ENCODE measurements around the gene AFF1.

Gene AFF1

DNA sequence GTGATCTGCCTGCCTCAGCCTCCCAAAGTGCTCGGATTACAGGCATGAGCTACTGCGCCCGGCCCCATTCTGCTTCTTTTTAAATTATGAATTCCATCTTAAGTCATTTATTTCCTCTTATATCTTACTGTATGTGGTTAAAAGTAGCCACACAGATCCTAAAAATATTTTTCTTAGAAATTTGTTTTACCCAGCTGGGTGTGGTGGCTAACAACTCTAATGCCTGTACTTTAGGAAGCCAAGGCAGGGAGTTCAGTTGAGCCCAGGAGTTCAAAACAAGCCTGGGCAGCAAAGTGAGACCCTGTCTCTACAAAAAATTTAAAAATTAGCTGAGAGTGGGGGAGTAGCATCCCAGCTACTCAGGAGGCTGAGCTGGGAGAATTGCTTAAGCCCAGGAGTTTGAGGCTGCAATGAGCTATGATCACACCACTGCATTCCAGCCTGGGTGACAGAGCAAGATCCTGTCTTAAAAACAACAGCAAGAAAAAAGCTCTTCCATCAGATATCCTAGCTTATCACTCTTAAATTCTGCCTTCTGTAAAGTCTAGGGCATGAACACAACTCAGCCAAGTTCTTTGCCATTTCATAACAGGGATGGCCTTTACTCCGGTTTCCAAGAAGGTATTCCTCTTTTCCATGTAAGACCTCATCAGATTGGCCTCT lies 15.1 kb upstream of the AFF1 start:
- DNase-seq: no peak

DNA sequence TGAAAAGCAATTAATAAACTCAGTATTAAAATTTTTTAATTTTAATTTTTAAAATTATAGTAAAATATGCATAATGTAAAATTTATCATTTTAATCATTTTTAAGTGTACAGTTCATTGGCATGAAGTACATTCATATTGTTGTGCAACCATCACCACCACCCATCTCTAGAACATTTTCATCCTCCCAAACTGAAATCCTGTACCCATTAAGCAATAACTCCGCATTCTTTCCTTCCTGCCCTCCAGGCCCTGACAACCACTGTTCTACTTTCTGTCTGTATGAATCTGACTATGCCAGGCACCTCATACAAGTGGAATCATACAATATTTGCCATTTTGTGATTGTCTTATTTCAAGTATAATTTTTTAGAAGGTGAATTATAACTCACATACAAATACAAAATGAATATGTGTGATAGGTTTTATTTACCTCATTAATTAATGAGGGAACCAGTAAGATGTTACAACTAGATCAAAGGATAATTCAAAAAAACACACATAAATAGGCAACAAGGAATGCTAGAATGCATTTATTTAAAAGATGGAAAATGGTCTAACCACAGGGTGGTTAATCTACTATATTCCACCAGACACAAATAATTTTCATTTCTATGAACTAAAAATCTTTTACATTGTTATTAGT lies 13.1 kb upstream of the AFF1 start:
- DNase-seq: no peak

DNA sequence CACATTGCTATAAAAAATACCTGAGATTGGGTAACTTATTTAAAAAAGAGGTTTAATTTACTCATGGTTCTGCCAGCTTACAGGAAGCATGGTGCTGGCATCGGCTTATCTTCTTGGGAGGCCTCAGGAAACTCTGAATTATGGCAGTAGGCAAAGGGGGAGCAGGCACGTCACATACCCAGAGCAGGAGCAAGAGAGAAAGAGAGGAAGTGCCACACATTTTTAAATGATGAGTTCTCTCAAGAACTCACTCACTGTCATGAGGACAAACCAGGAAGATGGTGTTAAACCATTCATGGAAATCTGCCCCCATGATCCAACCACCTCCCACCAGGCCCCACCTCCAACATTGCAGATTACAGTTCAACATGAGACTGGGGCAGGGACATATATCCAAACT lies 10.0 kb upstream of the AFF1 start:
- no peak for DNase-seq

DNA sequence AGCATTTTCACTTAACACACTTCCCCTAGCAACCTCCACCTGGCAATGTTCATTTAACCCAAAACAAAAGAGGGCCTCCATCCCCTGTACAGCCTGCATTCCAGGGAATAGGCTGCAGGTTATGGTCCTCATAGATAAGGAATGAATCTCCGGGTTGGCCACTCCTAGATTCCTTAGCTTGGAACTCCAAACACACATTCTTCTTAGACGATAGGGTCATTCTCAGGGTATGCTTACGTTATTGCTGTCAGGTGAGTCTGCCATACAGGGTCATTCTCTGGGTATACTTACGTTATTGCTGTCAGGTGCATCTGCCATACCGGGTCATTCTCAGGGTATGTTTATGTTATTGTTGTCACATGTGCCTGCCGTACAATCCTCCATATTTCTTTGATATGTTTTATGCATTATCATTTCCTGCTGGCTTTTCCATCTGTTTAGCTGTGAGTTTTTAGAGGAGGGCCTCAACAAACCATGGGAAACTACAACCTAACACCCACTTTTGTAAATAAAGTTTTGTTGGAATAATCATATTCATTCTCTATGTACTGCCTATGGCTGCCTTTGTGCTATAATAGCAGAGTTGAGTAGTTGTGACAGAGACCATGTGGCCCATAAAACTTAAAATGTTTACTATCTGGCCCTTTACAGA lies 8.2 kb upstream of the AFF1 start:
- no peak for DNase-seq

DNA sequence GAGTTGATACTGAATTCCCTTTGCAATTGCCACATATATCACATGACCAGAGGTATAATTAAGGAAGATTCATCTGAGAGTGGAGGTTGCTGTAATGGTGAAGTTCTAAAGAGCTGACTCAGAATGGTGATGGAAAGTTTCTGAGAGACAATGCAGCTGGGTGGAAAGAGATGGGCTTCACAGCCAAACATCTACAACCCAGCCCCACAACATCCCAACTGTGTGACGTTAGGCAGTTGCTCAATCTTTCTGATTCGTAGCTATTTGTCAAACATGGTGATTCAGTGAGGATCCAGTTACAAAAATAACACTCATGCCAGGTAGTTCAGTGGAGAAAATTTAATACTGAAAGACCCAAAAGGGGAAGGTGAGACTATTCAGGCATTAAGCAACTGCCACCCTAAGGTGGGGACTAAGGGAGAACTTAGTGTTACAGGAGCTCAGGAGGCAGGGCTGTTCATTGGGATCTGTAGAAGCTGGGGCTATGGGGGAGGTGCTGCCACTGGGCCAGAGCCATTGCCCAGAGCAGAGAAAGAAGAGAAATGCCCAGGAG lies 6.9 kb upstream of the AFF1 start:
- no peak for DNase-seq

DNA sequence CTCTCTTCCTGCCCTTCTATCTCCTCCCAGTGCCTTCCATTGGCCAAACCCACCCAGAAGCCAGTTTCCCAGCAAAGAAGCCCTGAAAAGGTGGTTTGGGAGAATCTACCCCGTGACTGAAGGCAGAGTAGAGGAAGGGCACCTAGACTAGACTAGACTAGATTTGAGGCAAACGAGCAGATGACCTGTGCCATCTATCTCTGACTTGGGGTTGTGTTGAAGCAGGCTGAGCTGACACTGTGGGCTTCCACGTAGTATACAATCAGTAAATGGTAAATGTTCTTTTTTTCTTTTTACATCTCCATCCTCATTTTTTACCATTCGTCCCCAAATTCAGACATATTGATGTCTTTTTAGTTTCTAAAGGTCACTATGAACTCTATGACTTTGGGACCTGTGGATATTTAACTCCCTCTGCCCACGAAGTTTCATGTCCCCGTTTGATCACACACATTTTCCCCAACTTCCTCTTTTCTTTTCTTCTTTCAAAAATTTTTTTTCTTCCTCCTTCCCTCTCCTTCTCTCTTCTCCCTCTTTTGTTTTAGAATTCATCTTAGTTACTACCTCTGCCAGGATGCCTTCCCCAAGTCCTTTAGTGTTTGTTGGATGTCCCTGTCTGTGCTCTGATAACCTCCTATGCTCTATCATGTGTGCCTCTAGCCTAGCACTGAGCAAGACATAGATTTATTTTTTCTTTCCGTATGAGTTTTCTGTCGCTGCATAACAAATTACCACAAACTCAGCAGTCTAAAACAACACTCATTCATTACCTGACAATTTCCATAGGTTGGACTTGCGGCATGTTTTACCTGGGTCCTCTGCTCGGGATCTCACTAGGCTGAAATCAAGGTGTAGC lies 6.2 kb upstream of the AFF1 start:
- DNase-seq: no peak

DNA sequence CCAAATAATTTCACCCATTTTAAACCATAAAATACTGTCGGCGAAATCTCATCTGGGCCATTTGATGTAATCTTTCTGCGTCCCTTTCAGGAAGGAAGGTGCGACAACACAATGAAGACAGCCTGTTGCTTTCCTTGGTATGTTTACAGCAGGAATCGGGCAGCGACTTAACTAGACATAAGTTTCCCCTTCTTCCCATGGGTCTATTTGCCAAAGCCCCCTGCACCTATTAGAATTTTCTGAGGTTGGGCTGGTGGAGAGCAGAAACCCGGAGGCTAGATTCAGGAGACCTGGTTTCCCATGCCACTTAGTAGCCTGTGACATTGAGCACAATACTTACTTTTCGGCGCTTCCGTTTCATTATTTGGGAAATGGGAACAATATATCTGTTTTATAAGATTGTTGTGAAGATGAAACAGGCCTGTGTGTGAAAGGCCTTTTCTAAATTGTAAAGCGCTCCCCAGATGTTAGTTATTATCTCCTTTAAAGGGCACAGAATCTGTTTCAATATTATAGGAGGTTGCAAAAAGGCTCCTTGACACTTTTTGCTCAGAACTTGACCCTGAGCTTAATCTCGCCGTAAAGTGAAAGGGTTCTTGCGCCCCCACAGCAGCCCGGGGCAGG lies 552 bp upstream of the AFF1 start:
- no peak for DNase-seq

DNA sequence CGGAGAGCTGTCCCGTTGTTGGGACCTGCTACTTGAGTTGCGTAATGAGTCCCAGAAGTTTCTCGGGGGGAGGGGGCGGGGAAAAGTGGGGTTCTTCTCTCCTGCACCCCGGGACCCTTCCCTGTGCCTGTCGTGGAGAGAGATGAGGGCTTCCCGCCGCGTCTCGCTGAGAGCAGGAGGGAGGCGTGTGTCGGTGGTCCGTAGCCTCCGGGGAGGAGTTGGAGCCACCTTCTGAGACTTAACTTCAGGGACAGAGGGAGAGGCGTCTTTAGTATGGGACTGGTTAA lies 698 bp downstream of the AFF1 start:
- no peak for DNase-seq

DNA sequence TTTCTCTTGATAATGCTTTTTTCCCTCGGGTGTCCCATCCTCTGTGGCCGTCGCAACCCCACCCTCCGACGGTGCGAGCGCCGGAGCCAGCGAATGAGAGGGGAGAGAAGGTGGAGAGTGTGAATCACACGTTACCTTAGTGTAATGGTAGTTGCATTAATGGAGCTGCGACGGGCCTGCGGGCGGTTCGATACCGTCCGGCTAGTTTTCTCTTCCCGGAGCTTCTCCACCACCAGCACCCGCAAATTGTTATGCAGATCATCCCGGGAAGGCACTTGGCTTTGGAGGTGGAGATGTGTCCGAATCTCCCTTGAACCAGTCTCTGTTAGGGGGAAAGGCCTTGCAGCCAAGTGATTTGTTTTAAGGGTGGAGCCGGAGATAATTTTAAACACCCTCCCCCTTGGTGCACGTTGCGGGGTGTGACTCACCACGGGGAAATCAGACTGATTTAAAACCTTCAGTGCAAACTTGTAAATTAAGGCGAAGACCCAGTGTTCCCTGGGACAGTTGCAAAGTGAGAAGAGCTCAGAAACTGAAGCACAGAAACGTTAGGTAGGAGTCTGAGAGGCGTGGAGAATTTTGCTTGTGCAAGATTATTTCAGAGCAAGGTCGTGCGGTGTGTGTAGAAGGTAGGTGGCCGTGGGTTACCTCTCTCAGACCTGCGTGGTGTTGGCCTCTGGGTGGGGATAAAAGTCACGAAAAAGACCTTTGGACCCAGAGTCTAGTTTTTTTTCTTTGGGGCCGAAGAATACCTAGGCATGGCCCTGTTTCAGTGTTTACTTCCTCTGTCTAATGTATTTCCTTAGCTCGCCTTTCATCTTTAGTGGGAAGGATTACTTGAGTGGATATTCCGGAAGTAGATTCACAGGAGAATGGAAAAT lies 1.3 kb downstream of the AFF1 start:
- DNase-seq: peak; percentile 73

DNA sequence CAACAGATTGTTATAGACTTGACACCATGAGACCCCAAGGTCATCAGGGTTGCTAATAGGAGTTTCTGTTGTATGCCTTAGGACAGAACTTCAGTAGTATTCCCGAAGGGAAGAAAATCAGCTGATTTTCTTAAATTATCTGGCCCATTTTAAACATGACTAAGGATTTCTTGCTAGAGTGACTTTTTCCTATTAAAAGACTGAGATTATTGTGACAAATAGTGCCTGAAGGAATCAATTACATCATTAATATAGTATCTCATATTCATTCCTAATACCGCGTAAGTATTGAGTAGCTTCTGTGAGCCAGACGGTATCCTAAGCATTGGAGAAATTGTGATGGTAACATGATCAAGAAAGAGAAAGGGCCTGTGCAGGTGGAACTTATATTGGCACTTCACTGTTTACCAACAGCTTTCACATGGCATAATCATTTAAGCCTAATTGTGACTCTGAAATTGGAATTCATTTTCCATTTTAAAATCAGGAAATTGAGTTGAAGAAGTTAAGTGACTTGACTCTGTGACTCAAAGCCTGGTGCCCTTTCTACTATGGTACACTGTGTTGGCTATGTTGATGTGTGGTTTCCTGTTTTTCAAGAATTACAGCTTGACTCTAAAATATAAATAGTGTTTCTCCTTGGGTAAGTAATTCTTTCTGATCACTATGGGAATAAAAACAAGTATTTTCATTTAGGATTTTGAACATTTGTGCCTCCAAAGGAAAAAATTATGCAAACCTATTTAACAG lies 4.1 kb downstream of the AFF1 start:
- no peak for DNase-seq

DNA sequence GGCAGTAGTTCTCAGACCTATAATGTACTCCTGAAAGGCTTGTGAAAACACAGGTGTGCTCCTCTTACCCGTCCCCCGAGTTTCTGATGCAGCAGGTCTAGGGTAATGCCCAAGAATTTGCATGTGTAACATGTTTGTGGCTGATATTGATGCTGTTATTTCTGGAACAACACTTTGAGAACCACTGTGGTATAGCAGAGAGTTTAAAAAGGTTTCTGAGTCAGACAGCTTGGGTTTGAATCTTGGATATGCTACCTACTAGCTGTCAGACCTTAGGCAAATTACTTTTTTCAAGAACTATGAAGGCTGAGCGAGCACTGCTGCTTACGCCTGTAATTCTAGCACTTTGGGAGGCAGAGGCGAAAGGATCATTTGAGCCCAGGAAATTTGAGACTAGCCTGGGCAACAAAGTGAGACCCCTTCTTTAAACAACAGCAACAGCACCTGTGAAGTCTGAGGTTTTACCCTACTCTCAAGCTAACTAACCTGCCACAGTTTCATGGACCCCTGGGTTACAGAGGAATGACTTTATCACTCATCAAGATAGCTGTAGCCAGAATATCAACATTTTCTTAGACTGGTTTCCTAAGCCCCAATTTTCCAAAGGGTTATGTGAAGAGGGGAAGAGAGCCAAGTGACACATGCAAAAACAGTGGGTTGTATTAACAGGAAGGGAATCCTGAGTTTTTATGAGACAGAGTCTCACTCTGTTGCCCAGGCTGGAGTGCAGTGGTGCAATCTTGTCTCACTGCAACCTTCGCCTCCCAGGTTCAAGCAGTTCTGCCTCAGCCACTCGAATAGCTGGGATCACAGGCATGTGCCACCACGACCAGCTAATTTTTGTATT lies 5.1 kb downstream of the AFF1 start:
- no peak for DNase-seq

DNA sequence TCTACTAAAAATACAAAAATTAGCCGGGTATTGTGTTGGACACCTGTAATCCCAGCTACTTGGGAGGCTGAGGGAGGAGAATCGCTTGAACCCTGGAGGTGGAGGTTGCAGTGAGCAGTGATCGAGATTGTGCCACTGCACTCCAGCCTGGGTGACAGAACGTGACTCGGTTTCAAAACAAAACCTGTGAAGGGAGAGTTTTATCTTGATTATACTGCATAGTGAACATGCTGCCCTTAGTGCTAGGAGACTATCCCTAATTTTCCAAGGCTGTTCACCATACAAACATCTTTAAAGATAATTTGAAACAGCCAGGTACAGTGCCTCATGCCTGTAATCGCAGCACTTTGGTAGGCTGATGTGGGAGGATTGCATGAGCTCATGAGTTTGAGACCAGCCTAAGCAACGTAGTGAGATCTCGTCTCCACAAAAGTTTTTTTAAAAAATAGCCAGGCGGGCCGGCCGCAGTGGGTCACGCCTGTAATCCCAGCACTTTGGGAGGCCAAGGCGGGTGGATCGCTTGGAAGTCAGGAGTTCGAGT lies 6.2 kb downstream of the AFF1 start:
- no peak for DNase-seq

DNA sequence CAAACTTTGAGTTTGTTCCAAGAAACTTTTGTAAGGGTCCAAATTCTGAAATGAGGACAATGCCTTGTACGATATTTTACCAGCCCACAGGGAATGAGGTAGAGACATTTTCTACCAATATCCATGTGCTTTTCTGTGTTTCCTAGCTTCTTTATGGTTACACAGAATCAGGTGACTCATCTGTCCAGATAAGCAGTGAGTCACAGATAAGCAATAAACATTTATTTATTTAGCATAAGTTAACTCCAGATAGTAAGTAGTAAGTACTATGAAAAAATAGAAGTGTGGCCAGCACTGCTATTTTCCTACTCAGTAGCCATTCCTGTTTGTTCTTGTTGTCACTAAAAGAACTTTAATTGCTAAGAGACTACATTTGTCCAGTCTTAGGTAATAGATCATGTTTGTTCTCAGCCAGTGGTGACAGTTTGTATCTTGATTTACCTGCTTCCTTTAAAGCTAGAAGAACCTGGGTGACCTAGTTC lies 7.4 kb downstream of the AFF1 start:
- no peak for DNase-seq

DNA sequence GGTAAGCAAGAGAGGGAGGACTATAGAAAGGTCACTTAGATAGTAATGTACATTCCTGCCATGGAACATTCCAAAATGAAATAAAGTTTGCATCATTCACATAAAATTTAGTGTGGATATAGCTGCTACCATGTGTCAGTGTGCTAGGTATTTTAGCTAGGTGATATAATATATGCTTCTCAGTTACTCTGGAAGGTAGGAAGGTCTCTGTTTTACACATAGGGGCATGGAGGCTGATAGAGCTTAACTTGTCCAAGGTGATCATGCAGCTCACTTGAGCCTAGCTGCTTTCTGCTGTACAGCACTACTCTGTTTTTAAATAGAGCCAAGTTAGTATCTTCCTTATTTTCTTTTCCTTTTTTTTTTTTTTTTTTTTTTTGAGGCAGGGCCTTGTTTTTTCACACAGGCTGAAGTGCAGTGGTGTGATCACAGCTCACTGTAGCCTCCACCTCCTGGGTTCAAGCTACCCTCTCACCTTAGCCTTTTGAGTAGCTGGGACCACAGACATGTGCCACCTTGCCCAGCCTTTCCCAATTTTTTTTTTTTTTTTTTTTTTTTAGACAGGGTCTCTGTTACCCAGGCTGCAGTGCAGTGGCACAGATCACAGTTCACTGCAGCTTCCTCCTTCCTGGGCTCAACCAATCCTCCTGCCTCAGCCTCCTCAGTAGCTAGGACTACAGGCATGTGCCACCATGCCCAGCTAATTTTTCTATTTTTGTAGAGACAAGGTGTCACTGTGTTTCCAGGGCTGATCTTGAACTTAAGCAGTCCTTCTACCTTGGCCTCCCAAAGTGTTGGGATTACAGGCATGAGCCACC lies 10.4 kb downstream of the AFF1 start:
- no peak for DNase-seq

DNA sequence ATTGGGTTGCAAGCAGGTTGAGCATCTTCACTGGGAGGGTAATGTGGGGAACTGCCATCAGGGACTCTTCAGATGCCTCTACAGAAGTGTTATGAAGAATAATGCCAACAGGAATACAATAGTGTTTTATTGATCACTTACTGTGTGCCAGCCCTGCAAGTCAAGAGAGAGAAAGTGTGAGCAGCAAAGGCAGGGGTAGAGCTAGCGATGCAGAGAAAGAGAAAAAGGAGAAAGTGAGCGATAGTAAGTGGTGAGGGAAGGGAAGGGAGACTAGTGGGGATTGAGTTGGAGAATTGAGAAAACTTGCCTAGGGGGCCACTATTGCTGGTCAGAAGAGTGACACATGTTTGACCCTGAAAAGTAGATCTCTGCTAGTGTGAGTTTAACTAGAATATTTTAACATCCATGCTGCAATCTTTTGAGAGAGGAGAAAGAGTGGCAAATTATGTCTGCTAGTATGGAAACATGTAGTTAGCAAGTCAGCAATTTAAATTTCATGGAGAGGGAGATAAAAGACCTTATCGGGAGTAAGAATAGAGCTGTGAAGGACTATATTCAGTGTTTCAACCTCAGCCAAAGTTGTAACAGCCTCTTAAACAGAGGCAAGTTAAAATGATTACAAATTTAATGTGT lies 12.2 kb downstream of the AFF1 start:
- DNase-seq: no peak

DNA sequence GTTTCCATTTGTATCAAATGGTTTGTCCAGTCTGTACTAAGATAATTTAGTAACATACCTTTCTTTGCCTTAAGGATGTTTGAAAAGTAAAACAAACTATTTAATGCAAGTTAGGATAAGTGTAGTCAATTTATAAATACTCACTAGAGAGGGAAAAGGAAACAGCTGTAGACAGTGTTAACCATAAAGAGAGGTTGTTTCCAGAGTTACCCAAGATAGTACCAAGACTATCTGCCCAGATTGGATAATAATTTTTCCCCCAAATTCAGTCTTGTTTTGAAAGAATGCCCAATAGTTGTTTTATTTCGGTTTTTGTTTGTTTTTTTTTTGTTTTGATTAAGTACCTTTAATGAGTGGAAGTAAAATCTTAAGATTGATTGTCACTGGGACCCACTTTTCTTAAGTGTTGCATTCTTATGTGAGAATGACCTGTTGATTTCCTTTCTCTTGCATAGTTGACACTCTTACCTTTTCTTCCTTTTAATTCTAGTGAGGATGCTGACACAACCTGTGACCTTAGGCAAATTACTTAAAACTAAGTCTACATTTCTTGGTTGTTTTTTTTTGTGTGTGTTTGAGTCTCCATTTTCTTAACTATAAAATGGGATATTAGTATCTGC lies 12.8 kb downstream of the AFF1 start:
- no peak for DNase-seq

DNA sequence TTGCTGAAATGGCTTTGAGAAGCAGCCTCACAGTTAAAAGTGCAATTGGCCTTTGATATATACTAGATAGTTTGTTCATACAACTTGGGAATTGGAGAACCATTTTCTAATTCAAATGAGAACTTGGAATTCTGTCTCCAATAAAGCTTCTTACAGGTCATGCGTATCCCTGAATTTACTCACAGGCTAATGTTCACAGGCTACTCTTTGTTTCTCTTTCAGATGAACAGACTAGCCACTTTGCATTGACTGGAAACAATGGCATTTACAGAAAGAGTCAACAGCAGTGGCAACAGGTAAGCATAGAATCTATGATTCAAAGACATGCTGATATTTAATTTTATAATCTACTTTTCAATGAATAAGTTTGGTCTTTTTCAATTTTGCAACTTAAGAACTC lies 13.5 kb downstream of the AFF1 start:
- no peak for DNase-seq
